Caco-2 (cell line): Measurements from ENCODE around the gene P3H1. TPM values are rescaled to one million over a fixed set of nuclear protein-coding genes. Genes with fewer than 3 reads are reported as not detected.
A peak's percentile ranks its signal among the peaks of the same experiment; 100 is the strongest.

Experiments used
- BruUV-seq: library from RNA; stranded (reverse); fragments of 400-500 nt; replicated peaks from 2 replicates; lab custom pipeline; 2021; lab: Mats Ljungman, UMichigan
- CTCF ChIA-PET: fragments of 300-600 bp; sonication (Branson Sonifier 250); formaldehyde crosslinking; loops from one replicate; lab custom pipeline; 2022; ENCODE audit warnings: antibody characterized with exemption; lab: Charles Lee
- POLR2A ChIA-PET: fragments of 300-600 bp; sonication (Branson Sonifier 250); formaldehyde crosslinking; loops from one replicate; lab custom pipeline; 2022; ENCODE audit warnings: antibody characterized with exemption; lab: Charles Lee
- DNase-seq, 2 experiments: peaks; one replicate each; pipeline versions ENCODE4 v3.0.0 to v3.0.0-alpha.2; 2020 to 2022
- H3K27me3 ChIP-seq: replicated peaks from 2 replicates; pipeline ENCODE4 v1.6.0; 2011; ENCODE audit warnings: low read length; ENCODE audit not compliant: control insufficient read depth, insufficient read depth
- H3K36me3 ChIP-seq: 2 replicates; pipeline ENCODE4 v1.5.1; 2011; ENCODE audit warnings: low read length; ENCODE audit not compliant: control insufficient read depth, insufficient read depth
- H3K4me1 ChIP-seq: fragments of 250-450 bp; sonication (Bioruptor Pico); 2 replicates; pipeline ENCODE4 v1.5.1; 2020; ENCODE audit warnings: mild to moderate bottlenecking
- H3K4me3 ChIP-seq: 2 replicates; pipeline ENCODE4 v1.5.1; 2011; ENCODE audit warnings: low read depth, mild to moderate bottlenecking, control low read depth, low read length
- H3K9me3 ChIP-seq: fragments of 250-450 bp; sonication (Bioruptor Pico); 2 replicates; pipeline ENCODE4 v1.5.1; 2020; ENCODE audit warnings: mild to moderate bottlenecking, moderate library complexity
- H3K27ac Mint-ChIP-seq: one replicate; pipeline ENCODE4 v1.8.0; 2022; ENCODE audit warnings: mixed read lengths; ENCODE audit not compliant: unreplicated experiment
- H3K27me3 Mint-ChIP-seq: one replicate; pipeline ENCODE4 v1.8.0; 2022; ENCODE audit warnings: mixed read lengths; ENCODE audit not compliant: insufficient read depth, unreplicated experiment
- H3K36me3 Mint-ChIP-seq: one replicate; pipeline ENCODE4 v1.8.0; 2022; ENCODE audit warnings: mild to moderate bottlenecking, mixed read lengths; ENCODE audit not compliant: insufficient read depth, unreplicated experiment
- H3K4me1 Mint-ChIP-seq: one replicate; pipeline ENCODE4 v1.8.0; 2022; ENCODE audit warnings: low read depth, mixed read lengths; ENCODE audit not compliant: unreplicated experiment
- H3K4me3 Mint-ChIP-seq: one replicate; pipeline ENCODE4 v1.8.0; 2022; ENCODE audit warnings: mild to moderate bottlenecking, moderate library complexity, mixed read lengths; ENCODE audit not compliant: unreplicated experiment
- H3K9me3 Mint-ChIP-seq: one replicate; pipeline ENCODE4 v1.8.0; 2022; ENCODE audit warnings: mixed read lengths; ENCODE audit not compliant: unreplicated experiment
- intact Hi-C: fragments of 100-400 bp; cut with micrococcal nuclease; formaldehyde crosslinking; loops from one replicate; pipeline ENCODE4 v1.10.0; 2022; ENCODE audit not compliant: unreplicated experiment
- total RNA-seq: library from RNA; stranded (reverse); gene quantifications from 2 replicates; pipeline ENCODE4 v1.2.3, GENCODE V29; 2022
- TF ChIP-seq, protein P1 (sequence below), 2 experiments: fragments of 200-600 bp in 1 of 2; IDR thresholded peaks; 1 replicate in 1 of 2; 2 replicates in 1 of 2; pipeline versions ENCODE4 v1.5.1 to v1.8.0; 2011 to 2022; ENCODE audit warnings: antibody characterized with exemption in 1 of 2, control low read depth in 1 of 2, inconsistent platforms in 1 of 2, low read depth in 1 of 2, low read length in 1 of 2, mild to moderate bottlenecking in 1 of 2, moderate library complexity in 1 of 2; ENCODE audit not compliant: insufficient read depth in 1 of 2, severe bottlenecking in 1 of 2, unreplicated experiment in 1 of 2

P3H1 gene
- total RNA-seq, 1 experiment from 2014 or later, result 20.5 TPM

GRCh38 chr1:42748461-42749410 is 18.1 kb downstream of the P3H1 start:
- Mint-ChIP-seq H3K4me3 (no peak overlapping the region), H3K9me3 (peaks cover 10% of the 10 kb centered on the region), H3K27me3 (no peaks in the 10 kb centered on the region), H3K4me1 (peaks cover 3% of the 10 kb centered on the region), H3K36me3 (peaks cover 14% of the 10 kb centered on the region), H3K27ac (no peak overlapping the region)
- Histone ChIP-seq H3K27me3 (no peaks in the 10 kb centered on the region), H3K9me3 (no peaks in the 10 kb centered on the region), H3K4me3 (no peak overlapping the region), H3K36me3 (no peaks in the 10 kb centered on the region), H3K4me1 (no peaks in the 10 kb centered on the region)
- CTCF ChIA-PET, result no interaction called here
- POLR2A ChIA-PET, result no interaction called here
- peak in 1 of 2 experiments; percentile 19 for DNase-seq
- TF ChIP-seq, protein P1, sequence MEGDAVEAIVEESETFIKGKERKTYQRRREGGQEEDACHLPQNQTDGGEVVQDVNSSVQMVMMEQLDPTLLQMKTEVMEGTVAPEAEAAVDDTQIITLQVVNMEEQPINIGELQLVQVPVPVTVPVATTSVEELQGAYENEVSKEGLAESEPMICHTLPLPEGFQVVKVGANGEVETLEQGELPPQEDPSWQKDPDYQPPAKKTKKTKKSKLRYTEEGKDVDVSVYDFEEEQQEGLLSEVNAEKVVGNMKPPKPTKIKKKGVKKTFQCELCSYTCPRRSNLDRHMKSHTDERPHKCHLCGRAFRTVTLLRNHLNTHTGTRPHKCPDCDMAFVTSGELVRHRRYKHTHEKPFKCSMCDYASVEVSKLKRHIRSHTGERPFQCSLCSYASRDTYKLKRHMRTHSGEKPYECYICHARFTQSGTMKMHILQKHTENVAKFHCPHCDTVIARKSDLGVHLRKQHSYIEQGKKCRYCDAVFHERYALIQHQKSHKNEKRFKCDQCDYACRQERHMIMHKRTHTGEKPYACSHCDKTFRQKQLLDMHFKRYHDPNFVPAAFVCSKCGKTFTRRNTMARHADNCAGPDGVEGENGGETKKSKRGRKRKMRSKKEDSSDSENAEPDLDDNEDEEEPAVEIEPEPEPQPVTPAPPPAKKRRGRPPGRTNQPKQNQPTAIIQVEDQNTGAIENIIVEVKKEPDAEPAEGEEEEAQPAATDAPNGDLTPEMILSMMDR (IDR thresholded peaks at IDR 0.05; ENCODE audit: insufficient read depth in 1 of 2, low read depth in 1 of 2, low read length in 1 of 2, severe bottlenecking in 1 of 2, unreplicated experiment in 1 of 2), result no peak
- no TSS peak for BruUV-seq
- intact Hi-C loops, result no loop called here

DNA sequence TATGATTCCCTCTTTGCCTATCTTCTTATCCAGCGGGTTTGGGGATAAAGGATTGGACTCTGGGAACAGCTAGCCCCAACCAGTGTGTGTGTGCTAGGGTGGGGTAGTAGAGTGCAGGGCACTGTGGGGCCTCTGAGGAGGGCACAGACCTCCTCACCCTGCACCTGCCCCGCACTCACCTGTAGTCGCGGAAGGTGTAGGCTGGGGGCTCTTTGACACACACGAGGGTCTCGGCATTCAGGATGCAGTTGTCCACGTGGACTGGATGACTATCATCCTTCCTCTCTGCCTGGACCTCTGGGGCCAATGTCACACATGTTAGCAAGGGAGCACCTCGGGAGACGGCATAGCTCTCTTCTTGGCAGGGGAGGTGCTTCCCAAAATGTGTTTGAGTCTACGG is 18.8 kb downstream of the P3H1 start:
- peaks cover 14% of the 10 kb centered on the region for H3K36me3 Mint-ChIP-seq
- H3K4me1 Mint-ChIP-seq, result peaks cover 9% of the 10 kb centered on the region
- ChIA-PET CTCF (no interaction called here), POLR2A (no interaction called here)
- TF ChIP-seq, protein P1 (IDR thresholded peaks at IDR 0.05; ENCODE audit: insufficient read depth in 1 of 2, low read depth in 1 of 2, low read length in 1 of 2, severe bottlenecking in 1 of 2, unreplicated experiment in 1 of 2), result no peak
- DNase-seq, result no peak
- no TSS peak for BruUV-seq
- Histone ChIP-seq H3K4me3 (no peak overlapping the region), H3K9me3 (no peaks in the 10 kb centered on the region), H3K27me3 (no peaks in the 10 kb centered on the region), H3K36me3 (no peaks in the 10 kb centered on the region), H3K4me1 (no peaks in the 10 kb centered on the region)
- H3K9me3 Mint-ChIP-seq, result peaks cover 10% of the 10 kb centered on the region
- intact Hi-C loops, result no loop called here
- H3K4me3 Mint-ChIP-seq, result no peak overlapping the region
- H3K27ac Mint-ChIP-seq, result no peak overlapping the region
- no peaks in the 10 kb centered on the region for H3K27me3 Mint-ChIP-seq

DNA sequence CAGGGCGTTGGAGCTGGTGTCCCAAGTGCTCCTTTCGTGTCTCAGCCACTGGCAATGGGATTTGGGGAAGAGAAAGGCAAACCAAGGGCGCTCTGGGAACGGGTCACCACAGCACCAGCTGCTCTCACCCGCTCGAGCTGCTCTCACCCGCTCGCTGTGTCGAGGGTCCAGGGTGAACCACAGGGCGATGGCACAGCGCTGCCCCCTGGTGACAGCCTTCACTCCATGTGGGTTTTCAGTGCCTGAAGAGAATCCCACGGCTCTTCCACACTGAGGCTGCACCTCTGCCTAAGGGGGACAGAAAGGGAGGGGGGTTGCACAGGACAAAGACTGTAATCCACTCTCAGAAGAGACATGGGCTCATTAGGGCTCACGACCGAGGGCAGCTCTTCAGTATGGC is 19.7 kb downstream of the P3H1 start:
- Histone ChIP-seq H3K27me3 (no peaks in the 10 kb centered on the region), H3K4me3 (no peak overlapping the region), H3K36me3 (no peaks in the 10 kb centered on the region), H3K4me1 (no peaks in the 10 kb centered on the region), H3K9me3 (no peaks in the 10 kb centered on the region)
- intact Hi-C loops, result no loop called here
- peaks cover 8% of the 10 kb centered on the region for H3K36me3 Mint-ChIP-seq
- H3K27ac Mint-ChIP-seq, result no peak overlapping the region
- TF ChIP-seq, protein P1 (IDR thresholded peaks at IDR 0.05; ENCODE audit: insufficient read depth in 1 of 2, low read depth in 1 of 2, low read length in 1 of 2, severe bottlenecking in 1 of 2, unreplicated experiment in 1 of 2), result peak; percentile 58 to 69
- DNase-seq, result peak; percentile 22 to 40
- peaks cover 8% of the 10 kb centered on the region for H3K9me3 Mint-ChIP-seq
- no peaks in the 10 kb centered on the region for H3K27me3 Mint-ChIP-seq
- ChIA-PET CTCF (interaction anchor here (0.5 kb wide), 2 partner anchors 110 to 562 kb away, joined by 3 to 7 read pairs; no protein-coding TSS in a partner anchor), POLR2A (no interaction called here)
- peaks cover 9% of the 10 kb centered on the region for H3K4me1 Mint-ChIP-seq
- no peak overlapping the region for H3K4me3 Mint-ChIP-seq
- no TSS peak for BruUV-seq
